ENCODE measurements around the gene SCO1. TPM values are rescaled to one million over a fixed set of nuclear protein-coding genes. Genes with fewer than 3 reads are reported as not detected.

SCO1 gene
- total RNA-seq, 1 experiment from 2014 or later: 60.3 TPM

DNA sequence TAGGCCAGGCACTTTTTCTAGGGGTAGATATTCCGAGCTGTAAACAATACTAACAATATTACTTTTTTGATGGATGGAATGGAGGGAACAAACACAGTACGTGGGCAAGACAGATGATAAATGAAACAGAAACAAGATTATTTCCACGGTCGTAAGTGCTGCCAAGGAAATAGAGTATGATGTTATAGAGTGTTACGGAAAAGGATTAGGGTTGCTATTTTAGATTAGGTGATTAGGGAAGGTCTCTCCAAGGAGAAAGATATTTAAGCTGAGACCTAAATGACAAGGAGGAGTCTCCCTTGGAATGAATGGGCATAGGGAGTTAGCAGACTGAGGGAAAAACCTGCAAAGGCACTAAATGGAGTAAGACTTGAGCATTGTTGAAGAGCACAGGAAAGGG, 8.4 kb upstream of the SCO1 start:
- Mint-ChIP-seq H3K36me3 (ENCODE audit: insufficient read depth in 1 of 3, low read depth in 3 of 3) (peaks cover 3 to 41% (median 35%) of the 10 kb centered on the region in 3 experiments; a peak in 5 of 7 replicates), H3K27ac (no peak overlapping the region), H3K4me1 (peaks cover 4 to 8% of the 10 kb centered on the region in 2 experiments), H3K4me3 (no peak overlapping the region), H3K9me3 (no peaks in the 10 kb centered on the region), H3K27me3 (ENCODE audit: low read depth) (no peaks in the 10 kb centered on the region)
- Histone ChIP-seq H3K79me2 (ENCODE audit: insufficient read depth, low read length) (no peaks in the 10 kb centered on the region), H2BK12ac (ENCODE audit: insufficient read length, low read depth, low read length) (no peak overlapping the region), H3K79me1 (ENCODE audit: insufficient read depth, low read depth, low read length, poor library complexity, severe bottlenecking) (no peaks in the 10 kb centered on the region), H3K4me2 (ENCODE audit: insufficient read depth, insufficient read length, low read length) (no peak overlapping the region), H4K8ac (replicated peaks; ENCODE audit: insufficient read length, low read depth, low read length) (no peak overlapping the region), H3K9me3 (ENCODE audit: control insufficient read depth, low read depth, low read length) (no peaks in the 10 kb centered on the region), H3K23ac (ENCODE audit: insufficient read length, low read depth, low read length) (no peak overlapping the region), H3K27me3 (ENCODE audit: insufficient read depth, low read length) (no peaks in the 10 kb centered on the region), H2BK120ac (ENCODE audit: low read depth, low read length, poor library complexity, severe bottlenecking) (no peak overlapping the region), H3K18ac (ENCODE audit: insufficient read length, low read depth, low read length) (no peak overlapping the region), H3T11ph (ENCODE audit: low read length) (no peak overlapping the region), H2AFZ (ENCODE audit: low read length) (no peak overlapping the region), H4K5ac (ENCODE audit: insufficient read length, low read depth, low read length) (no peak overlapping the region), H3K56ac (ENCODE audit: insufficient read length, low read depth, low read length) (no peak overlapping the region), H2BK20ac (ENCODE audit: low read depth, low read length, poor library complexity, severe bottlenecking) (no peak overlapping the region), H3K27ac (ENCODE audit: insufficient read length, low read depth, low read length) (no peak overlapping the region), H3K9ac (ENCODE audit: extremely low read depth, insufficient read length, low read length) (no peak overlapping the region), H3K4ac (ENCODE audit: low read depth, low read length) (no peak overlapping the region), H3K4me1 (ENCODE audit: insufficient read depth, low read length) (no peaks in the 10 kb centered on the region), H3K14ac (ENCODE audit: insufficient read depth, low read length) (no peak overlapping the region), H4K20me1 (ENCODE audit: control insufficient read depth, insufficient read depth, insufficient read length) (no peaks in the 10 kb centered on the region), H2AK5ac (ENCODE audit: insufficient read length, low read length) (no peak overlapping the region), H4K91ac (ENCODE audit: insufficient read length, low read depth, low read length) (no peak overlapping the region), H2BK5ac (ENCODE audit: insufficient read length, low read length) (no peak overlapping the region), H3K23me2 (ENCODE audit: insufficient read length, low read depth, low read length, poor library complexity, severe bottlenecking) (no peaks in the 10 kb centered on the region), H2BK15ac (ENCODE audit: low read depth, low read length) (no peak overlapping the region)
- no peak for DNase-seq
- TF ChIP-seq, protein P1, sequence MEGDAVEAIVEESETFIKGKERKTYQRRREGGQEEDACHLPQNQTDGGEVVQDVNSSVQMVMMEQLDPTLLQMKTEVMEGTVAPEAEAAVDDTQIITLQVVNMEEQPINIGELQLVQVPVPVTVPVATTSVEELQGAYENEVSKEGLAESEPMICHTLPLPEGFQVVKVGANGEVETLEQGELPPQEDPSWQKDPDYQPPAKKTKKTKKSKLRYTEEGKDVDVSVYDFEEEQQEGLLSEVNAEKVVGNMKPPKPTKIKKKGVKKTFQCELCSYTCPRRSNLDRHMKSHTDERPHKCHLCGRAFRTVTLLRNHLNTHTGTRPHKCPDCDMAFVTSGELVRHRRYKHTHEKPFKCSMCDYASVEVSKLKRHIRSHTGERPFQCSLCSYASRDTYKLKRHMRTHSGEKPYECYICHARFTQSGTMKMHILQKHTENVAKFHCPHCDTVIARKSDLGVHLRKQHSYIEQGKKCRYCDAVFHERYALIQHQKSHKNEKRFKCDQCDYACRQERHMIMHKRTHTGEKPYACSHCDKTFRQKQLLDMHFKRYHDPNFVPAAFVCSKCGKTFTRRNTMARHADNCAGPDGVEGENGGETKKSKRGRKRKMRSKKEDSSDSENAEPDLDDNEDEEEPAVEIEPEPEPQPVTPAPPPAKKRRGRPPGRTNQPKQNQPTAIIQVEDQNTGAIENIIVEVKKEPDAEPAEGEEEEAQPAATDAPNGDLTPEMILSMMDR (conservative IDR thresholded peaks at IDR 0.05): no peak
- 100% methylated on average over 1 of the region's 5 CpGs for WGBS (ENCODE audit: extremely low coverage, insufficient read length, low lambda C conversion rate)
